ENCODE measurements around the gene TAAR5.
"Not testable (repeated sequence)": the region's sequence is repeated elsewhere in the genome, so short reads cannot be mapped to it uniquely, and the experiment has no call there.

Gene TAAR5

DNA sequence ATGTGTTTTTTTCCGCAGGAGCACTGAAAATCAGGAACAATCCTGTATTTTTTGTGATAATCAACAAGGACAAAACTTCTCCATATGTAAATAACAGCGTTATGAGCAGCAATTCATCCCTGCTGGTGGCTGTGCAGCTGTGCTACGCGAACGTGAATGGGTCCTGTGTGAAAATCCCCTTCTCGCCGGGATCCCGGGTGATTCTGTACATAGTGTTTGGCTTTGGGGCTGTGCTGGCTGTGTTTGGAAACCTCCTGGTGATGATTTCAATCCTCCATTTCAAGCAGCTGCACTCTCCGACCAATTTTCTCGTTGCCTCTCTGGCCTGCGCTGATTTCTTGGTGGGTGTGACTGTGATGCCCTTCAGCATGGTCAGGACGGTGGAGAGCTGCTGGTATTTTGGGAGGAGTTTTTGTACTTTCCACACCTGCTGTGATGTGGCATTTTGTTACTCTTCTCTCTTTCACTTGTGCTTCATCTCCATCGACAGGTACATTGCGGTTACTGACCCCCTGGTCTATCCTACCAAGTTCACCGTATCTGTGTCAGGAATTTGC lies 19.2 kb downstream of the TAAR5 start, which contains the start of gene TAAR6:
Gene TAAR6 (plus strand): TSS at position 102 of the 557 bp plus-strand sequence. CDS start 0 bp downstream, at position 102.
- FAIRE-seq: no peak

DNA sequence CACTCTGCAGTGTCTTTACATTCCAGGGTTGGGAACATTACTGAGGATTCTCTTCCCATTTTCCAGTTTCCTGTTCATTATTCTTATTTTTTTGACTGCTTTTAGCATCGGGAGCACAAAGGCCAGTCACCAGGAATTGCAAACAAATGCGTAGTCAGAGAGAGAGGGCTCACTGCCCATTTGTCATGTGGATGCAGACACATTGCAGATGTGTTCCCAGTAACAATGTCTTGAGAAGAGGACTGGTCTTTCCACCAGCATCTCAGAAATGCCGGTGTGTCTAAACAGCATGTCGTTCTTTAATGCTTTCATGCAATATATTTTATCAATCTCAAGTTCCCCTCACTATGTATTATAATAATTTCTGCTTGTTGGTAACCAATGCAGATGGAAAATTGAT lies 20.4 kb downstream of the TAAR5 start:
- no peak for FAIRE-seq

DNA sequence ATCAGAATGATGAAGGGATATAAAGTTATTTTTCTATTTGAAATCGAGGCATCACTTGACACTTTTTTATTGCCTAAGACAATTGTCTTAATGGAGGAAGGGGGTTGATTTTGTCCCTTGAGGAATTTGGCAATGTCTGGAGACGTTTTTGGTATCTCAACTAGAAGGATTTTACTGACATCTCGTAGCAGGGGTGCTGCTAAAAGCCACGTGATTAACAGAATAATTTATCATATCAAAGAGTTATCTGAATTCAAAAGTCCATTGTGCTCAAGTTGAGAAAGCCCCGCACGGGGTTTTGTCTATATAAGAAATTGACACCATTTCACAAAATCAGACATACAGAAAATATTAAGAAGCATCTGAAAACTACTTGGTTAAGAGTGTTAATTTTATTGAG lies 20.9 kb downstream of the TAAR5 start:
- FAIRE-seq: no peak

DNA sequence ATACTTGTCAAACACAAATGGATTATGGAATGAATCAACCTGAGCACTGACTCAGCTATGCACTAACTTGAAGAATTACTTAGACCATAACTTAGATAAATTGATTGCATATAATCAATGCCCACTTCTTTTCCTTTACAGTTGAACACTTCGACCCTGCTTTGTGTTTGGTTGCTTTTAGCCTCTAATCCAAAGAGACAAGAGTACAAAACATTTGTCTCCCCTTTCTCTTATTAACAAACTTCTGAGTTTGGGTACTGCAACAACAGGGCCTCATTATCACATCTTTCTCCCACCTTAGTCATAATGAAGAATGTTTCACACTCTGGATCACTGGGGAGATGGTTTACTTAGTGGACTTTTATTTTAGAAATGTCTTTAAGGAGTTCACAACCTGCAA lies 22.0 kb downstream of the TAAR5 start:
- FAIRE-seq: no peak

DNA sequence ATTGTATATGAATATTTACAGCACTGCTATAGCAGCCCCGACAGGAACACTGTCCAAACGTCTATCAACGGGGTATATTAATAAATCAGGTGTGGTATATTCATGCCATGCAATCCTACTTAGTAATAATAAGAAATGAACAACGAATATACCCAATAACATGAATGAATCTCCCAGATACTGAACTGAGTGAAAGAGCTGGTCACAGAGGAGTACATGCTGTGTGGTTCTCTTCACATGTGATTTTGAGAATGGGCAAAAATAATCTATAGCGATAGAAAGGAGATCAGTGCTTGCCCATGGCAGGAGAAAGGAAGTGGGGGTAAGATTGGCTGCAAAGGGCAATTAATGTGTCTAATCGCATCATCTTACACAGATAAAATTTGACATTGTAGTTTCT lies 23.1 kb downstream of the TAAR5 start:
- FAIRE-seq: no peak

DNA sequence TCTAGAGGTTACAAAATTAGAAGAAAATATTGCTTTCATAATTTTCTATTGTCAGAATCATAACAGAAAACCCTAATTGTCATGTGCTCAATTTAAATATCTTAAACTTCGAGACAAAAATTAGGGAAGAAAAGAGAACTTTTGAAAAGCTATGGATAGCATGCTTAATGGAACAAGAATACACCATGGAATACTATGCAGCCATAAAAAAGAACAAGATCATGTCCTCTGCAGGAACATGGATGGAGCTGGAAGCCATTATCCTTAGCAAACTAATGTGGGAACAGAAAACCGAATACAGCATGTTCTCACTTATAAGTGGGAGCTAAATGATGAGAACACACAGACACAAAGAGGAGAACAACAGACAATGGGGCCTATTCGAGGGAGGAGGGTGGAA lies 29.5 kb downstream of the TAAR5 start:
- FAIRE-seq: not testable (repeated sequence)

DNA sequence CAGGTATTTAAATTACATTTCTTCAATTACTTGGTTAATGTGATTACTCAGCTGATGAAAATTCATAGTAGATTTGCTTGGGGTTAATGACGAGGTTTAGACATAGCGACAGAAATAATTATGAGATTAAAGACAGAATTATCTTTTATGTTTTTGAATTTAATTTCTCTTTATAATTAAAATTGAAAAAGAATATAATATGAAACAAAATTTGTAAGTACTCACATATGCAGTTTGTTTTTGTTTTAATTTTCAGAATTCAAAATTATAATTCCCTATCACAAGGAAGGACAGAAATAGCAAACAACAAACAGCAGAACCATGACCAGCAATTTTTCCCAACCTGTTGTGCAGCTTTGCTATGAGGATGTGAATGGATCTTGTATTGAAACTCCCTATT lies 37.2 kb downstream of the TAAR5 start, which contains the start of gene TAAR8:
Gene TAAR8 (plus strand): TSS at position 301 of the 400 bp plus-strand sequence. CDS start 21 bp downstream, at position 322.
- no peak for FAIRE-seq

DNA sequence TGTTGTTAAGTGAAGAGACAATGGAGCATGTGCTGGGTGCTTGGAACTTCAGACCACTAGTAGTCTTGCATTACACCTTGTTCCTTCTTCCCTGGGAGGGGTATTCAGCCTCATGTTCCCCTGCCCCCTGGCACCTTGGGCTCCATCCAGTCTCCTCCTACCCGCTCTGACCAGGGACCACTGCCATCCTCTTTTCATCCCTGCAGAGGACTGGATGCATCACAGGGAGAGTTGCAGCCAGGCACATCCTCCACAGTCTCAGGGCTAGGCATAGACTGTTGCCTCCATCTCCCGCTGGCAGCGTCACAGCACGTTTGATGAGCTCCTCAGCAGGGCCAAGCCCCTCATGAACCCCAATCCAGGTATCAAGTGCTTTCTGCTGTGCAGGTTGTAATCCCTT lies 38.3 kb downstream of the TAAR5 start:
- no peak for FAIRE-seq

DNA sequence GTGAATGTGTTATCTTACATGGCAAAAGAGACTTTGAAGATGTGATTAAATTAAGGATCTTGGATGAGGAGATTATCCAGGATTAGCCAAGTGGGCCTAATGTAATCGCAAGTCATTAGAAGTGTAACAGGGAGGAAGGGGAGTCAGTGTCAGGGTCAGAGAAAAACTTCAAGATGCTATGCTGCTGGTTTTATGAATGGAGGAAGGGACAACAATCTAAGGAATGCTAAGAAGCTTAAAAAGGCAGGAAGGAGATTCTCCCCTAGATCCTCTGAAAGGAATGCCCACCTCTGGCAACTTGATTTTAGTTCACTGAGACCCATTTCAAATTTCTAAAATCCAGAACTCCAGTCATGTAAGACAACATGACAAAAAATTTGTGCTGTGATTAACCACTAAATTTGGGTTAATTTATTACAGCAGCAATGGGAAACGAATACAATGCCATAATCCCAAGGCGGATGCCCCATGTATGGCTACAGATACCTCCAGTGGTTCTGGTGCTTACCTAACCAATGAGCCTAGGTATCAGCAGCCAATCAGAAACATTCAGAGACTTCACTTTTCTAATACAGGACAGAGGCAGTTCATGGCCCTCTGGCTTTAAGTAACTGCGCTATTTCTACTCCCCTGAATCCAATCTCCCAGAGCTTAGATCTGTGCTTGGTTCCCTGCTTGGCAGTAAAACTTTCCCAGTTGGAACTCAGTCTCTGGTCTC lies 40.6 kb downstream of the TAAR5 start:
- FAIRE-seq: no peak

DNA sequence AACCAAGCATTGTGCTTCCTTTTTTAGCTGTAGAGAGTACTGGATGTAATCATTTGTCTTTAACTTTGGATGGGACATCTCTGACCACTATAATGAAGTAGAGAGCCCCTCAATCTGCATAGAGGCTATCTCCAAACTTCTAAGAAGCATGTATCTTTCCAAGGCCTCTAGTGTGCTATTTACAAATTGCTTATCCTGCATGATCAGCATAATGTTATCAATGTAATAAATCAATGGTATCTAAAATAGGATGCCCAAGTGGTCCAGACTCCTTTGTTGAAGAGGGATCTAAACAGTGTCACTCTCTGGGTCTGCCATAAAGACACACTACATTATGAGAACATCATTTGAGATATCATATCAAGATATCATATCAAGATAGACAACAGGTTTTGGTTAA lies 44.7 kb downstream of the TAAR5 start:
- FAIRE-seq: no peak

All from TTC549 (cell line).